HepG2 (cell line): Measurements from ENCODE around the gene FUOM. TPM values are rescaled to one million over a fixed set of nuclear protein-coding genes. Genes with fewer than 3 reads are reported as not detected.

Source experiments
- ATAC-seq: fragments of 200-7000 bp; cut with Tn5 transposase; 3 replicates; pipeline ENCODE4 v1.9.1; 2020; ENCODE audit warnings: mild to moderate bottlenecking, moderate library complexity
- BruUV-seq: library from RNA; stranded (reverse); fragments of 400-500 nt; replicated peaks from 2 replicates; lab custom pipeline; 2021; lab: Mats Ljungman, UMichigan
- CTCF ChIA-PET: fragments of 300-600 bp; formaldehyde crosslinking; extraction: SDS; loops from one replicate; lab custom pipeline; 2021; ENCODE audit warnings: low total read pairs, inconsistent platforms, low intra/inter-chr PET ratio; lab: Yijun Ruan, JAX
- POLR2A ChIA-PET: fragments of 350-600 bp; sonication (Branson Sonifier 250); formaldehyde crosslinking; loops from one replicate; lab custom pipeline; 2020; ENCODE audit warnings: antibody characterized with exemption, inconsistent platforms; lab: Yijun Ruan, JAX
- DNase-seq: peaks from one replicate; pipeline ENCODE4 v3.0.0-alpha.2; 2015; ENCODE audit warnings: low spot score
- FAIRE-seq: peaks from 3 replicates; lab custom pipeline; 2011; peaks lifted over from hg19 to GRCh38; lab: Jason Lieb, UNC
- H2AFZ ChIP-seq: one replicate; pipeline ENCODE4 v1.6.1; 2011; ENCODE audit warnings: low read length, inconsistent platforms
- H3K27ac ChIP-seq: fragments of 300-600 bp; 3 replicates; pipeline ENCODE4 v1.8.0; 2011; ENCODE audit warnings: mixed run types, mild to moderate bottlenecking, mixed read lengths, low read length, inconsistent platforms; ENCODE audit not compliant: insufficient read depth; ENCODE audit errors: extremely low read length
- H3K27me3 ChIP-seq, 2 experiments: fragments of 200-600 bp in 1 of 2; 2 replicates in 1 of 2; 3 replicates in 1 of 2; pipeline versions ENCODE4 v1.6.0 to v1.8.0; 2011; ENCODE audit warnings: low read length in 2 of 2, mild to moderate bottlenecking in 2 of 2, moderate library complexity in 2 of 2, inconsistent platforms in 1 of 2; ENCODE audit not compliant: insufficient read depth in 2 of 2, control insufficient read depth in 1 of 2
- H3K36me3 ChIP-seq, 2 experiments: fragments of 200-600 bp in 1 of 2; replicated peaks in 1 of 2; 2 replicates in 1 of 2; 3 replicates in 1 of 2; pipeline versions ENCODE4 v1.5.1 to v1.8.0; 2011; ENCODE audit warnings: low read length in 2 of 2, inconsistent platforms in 1 of 2; ENCODE audit not compliant: insufficient read depth in 2 of 2, control insufficient read depth in 1 of 2
- H3K4me1 ChIP-seq: 2 replicates; pipeline ENCODE4 v1.5.1; 2012; ENCODE audit warnings: low read length, inconsistent platforms; ENCODE audit not compliant: insufficient read depth
- H3K4me2 ChIP-seq: 2 replicates; pipeline ENCODE4 v1.6.0; 2011; ENCODE audit warnings: low read depth, low read length, inconsistent platforms
- H3K4me3 ChIP-seq, 3 experiments: fragments of 200-600 bp in 1 of 3; sonication (generic), shearing (Covaris generic) in 1 of 3; replicated peaks in 1 of 3; 2 replicates each; pipeline ENCODE4 v1.5.1; 2011 to 2016; ENCODE audit warnings: low read length in 3 of 3, inconsistent platforms in 2 of 3, low read depth in 2 of 3, mild to moderate bottlenecking in 2 of 3, control low read depth in 1 of 3, mixed read lengths in 1 of 3; ENCODE audit not compliant: insufficient read depth in 1 of 3
- H3K79me2 ChIP-seq: one replicate; pipeline ENCODE4 v1.6.1; 2011; ENCODE audit warnings: low read length, inconsistent platforms; ENCODE audit not compliant: insufficient read depth
- H3K9ac ChIP-seq: 2 replicates; pipeline ENCODE4 v1.6.0; 2011; ENCODE audit warnings: mild to moderate bottlenecking, low read depth, low read length, inconsistent platforms; ENCODE audit not compliant: insufficient read depth
- H3K9me3 ChIP-seq: 2 replicates; pipeline ENCODE4 v1.5.1; 2012; ENCODE audit warnings: mild to moderate bottlenecking, low read length
- H4K20me1 ChIP-seq: 2 replicates; pipeline ENCODE4 v1.6.0; 2011; ENCODE audit warnings: inconsistent platforms, mild to moderate bottlenecking, low read length, moderate library complexity; ENCODE audit not compliant: insufficient read depth
- AGO1 ChIP-seq: fragments of 200-400 bp; formaldehyde crosslinking; IDR thresholded peaks from 2 replicates; pipeline ENCODE4 v1.6.1; 2017; ENCODE audit warnings: mild to moderate bottlenecking, low read depth, low read length, moderate library complexity; ENCODE audit not compliant: poor library complexity, severe bottlenecking
- AKAP8 ChIP-seq: sonication (generic); formaldehyde crosslinking; IDR thresholded peaks from 2 replicates; pipeline ENCODE4 v1.5.1; 2020; ENCODE audit warnings: mild to moderate bottlenecking, missing genetic modification reagents
- BRD4 ChIP-seq: sonication (generic); formaldehyde crosslinking; IDR thresholded peaks from 2 replicates; pipeline ENCODE4 v1.4.0; 2020; ENCODE audit warnings: missing genetic modification reagents
- SP2 ChIP-seq: sonication (generic); formaldehyde crosslinking; IDR thresholded peaks from 2 replicates; pipeline ENCODE4 v1.5.1; 2020; ENCODE audit warnings: mild to moderate bottlenecking, missing genetic modification reagents
- SRSF1 ChIP-seq: fragments of 200-400 bp; formaldehyde crosslinking; optimal IDR thresholded peaks from 2 replicates; pipeline ENCODE3; 2017; ENCODE audit warnings: mild to moderate bottlenecking, low read depth, low read length, moderate library complexity
- TMF1 ChIP-seq: sonication (generic); formaldehyde crosslinking; IDR thresholded peaks from 2 replicates; pipeline ENCODE4 v1.8.1; 2022; ENCODE audit warnings: low read depth, missing genetic modification reagents
- ZNF569 ChIP-seq: sonication (generic); formaldehyde crosslinking; IDR thresholded peaks from 2 replicates; pipeline ENCODE4 v1.5.0; 2020; ENCODE audit warnings: mild to moderate bottlenecking, missing genetic modification reagents, moderate library complexity, borderline replicate concordance
- ZNF781 ChIP-seq: sonication (generic); formaldehyde crosslinking; IDR thresholded peaks from 2 replicates; pipeline ENCODE4 v1.5.1; 2020; ENCODE audit warnings: borderline replicate concordance, mild to moderate bottlenecking, missing genetic modification reagents; ENCODE audit errors: not compliant biosample characterization
- WGBS: methylation state at CpG from one replicate; pipeline ENCODE4 v1.1.6; 2017; ENCODE audit warnings: low lambda C conversion rate; 5-methylcytosine and 5-hydroxymethylcytosine counted together
- in situ Hi-C: cut with HindIII; loops from 2 replicates; pipeline ENCODE4 v1.10.0; 2017; ENCODE audit warnings: low pct_unique_long_range_greater_than_20kb; ENCODE audit not compliant: extremely low pct_ligation_motif_present
- intact Hi-C: fragments of 100-400 bp; cut with micrococcal nuclease; formaldehyde crosslinking; loops from one replicate; pipeline ENCODE4 v1.10.0; 2022; ENCODE audit not compliant: unreplicated experiment
- polyA plus RNA-seq, 8 experiments: library from polyadenylated mRNA; depleted of rRNA in 3 of 8; stranded (reverse) in 7 of 8; unstranded in 1 of 8; fragments of >200 nt; fragmentation: Illumina TruSeq in 4 of 8; extraction: Trizol in 4 of 8; gene quantifications; 2 replicates each; pipeline versions ENCODE4 v1.2.1 to v1.2.3, GENCODE V29; 2011 to 2016; ENCODE audit warnings: low read depth in 4 of 8, missing spikeins in 1 of 8, mixed read lengths in 1 of 8; ENCODE audit not compliant: insufficient read depth in 1 of 8
- total RNA-seq, 5 experiments: library from RNA; depleted of rRNA; stranded (reverse); fragments of >200 nt; fragmentation: Illumina TruSeq; extraction: Trizol; gene quantifications; 2 replicates each; pipeline ENCODE4 v1.2.3, GENCODE V29; 2016; ENCODE audit warnings: low read depth in 1 of 5
- TF ChIP-seq, protein P1 (sequence below): sonication (generic); formaldehyde crosslinking; IDR thresholded peaks from 2 replicates; pipeline ENCODE4 v1.4.0; 2020; ENCODE audit warnings: missing genetic modification reagents
- TF ChIP-seq, protein P2 (sequence below): sonication (generic); formaldehyde crosslinking; IDR thresholded peaks from 2 replicates; pipeline ENCODE4 v1.5.0; 2020; ENCODE audit warnings: mild to moderate bottlenecking, missing genetic modification reagents, borderline replicate concordance

The FUOM gene
- total and polyA plus RNA-seq, 2 of the 13 experiments (the other 11 are each of a cell fraction or from before 2014, with no cell fraction given) = 27.5 to 60.4 TPM

DNA sequence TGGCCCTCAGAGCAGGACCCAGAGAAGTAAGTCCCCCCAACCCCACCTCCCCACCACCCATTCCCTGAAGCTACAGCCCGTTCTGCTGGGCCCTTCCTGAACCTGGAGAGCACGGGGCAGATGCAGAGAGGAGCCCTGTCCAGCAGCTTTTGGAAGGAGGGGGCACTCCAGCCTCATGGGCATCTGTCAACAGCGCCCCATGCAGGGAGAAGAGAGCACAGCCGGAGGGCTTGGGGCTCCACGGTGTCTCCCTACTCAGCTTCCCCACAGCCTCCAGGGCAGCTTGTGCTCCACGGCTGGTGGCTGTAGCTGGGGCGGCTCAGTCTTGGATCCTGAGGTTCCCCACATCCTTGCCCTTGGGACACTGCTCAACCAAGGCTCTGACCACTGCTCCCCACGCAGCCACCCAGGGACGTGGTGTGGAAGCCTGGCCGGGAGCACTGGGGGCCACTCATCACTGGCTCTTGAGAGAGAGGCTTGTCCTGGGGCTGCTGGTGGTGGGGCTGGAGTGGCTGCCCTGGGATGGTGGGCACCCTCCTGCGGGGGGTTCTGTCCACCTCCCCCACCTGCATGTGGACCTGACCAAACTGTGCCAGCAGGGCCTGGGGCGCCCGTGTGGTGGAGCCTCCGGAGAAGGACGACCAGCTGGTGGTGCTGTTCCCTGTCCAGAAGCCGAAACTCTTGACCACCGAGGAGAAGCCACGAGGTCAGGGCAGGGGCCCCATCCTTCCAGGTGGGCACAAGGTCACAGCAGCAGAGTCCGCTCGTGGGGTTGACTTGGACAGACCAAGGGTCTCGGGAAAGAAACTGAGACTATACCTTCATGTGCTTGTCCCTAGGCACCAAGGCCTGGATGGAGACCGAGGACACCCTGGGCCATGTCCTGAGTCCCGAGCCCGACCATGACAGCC is 6.2 kb downstream of the FUOM start (continued):
- TF ChIP-seq, protein P1, sequence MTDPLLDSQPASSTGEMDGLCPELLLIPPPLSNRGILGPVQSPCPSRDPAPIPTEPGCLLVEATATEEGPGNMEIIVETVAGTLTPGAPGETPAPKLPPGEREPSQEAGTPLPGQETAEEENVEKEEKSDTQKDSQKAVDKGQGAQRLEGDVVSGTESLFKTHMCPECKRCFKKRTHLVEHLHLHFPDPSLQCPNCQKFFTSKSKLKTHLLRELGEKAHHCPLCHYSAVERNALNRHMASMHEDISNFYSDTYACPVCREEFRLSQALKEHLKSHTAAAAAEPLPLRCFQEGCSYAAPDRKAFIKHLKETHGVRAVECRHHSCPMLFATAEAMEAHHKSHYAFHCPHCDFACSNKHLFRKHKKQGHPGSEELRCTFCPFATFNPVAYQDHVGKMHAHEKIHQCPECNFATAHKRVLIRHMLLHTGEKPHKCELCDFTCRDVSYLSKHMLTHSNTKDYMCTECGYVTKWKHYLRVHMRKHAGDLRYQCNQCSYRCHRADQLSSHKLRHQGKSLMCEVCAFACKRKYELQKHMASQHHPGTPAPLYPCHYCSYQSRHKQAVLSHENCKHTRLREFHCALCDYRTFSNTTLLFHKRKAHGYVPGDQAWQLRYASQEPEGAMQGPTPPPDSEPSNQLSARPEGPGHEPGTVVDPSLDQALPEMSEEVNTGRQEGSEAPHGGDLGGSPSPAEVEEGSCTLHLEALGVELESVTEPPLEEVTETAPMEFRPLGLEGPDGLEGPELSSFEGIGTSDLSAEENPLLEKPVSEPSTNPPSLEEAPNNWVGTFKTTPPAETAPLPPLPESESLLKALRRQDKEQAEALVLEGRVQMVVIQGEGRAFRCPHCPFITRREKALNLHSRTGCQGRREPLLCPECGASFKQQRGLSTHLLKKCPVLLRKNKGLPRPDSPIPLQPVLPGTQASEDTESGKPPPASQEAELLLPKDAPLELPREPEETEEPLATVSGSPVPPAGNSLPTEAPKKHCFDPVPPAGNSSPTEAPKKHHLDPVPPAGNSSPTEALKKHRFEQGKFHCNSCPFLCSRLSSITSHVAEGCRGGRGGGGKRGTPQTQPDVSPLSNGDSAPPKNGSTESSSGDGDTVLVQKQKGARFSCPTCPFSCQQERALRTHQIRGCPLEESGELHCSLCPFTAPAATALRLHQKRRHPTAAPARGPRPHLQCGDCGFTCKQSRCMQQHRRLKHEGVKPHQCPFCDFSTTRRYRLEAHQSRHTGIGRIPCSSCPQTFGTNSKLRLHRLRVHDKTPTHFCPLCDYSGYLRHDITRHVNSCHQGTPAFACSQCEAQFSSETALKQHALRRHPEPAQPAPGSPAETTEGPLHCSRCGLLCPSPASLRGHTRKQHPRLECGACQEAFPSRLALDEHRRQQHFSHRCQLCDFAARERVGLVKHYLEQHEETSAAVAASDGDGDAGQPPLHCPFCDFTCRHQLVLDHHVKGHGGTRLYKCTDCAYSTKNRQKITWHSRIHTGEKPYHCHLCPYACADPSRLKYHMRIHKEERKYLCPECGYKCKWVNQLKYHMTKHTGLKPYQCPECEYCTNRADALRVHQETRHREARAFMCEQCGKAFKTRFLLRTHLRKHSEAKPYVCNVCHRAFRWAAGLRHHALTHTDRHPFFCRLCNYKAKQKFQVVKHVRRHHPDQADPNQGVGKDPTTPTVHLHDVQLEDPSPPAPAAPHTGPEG (CRISPR knock-in tag) = no peak
- TF ChIP-seq ZNF569 (CRISPR knock-in tag) = no peak

DNA sequence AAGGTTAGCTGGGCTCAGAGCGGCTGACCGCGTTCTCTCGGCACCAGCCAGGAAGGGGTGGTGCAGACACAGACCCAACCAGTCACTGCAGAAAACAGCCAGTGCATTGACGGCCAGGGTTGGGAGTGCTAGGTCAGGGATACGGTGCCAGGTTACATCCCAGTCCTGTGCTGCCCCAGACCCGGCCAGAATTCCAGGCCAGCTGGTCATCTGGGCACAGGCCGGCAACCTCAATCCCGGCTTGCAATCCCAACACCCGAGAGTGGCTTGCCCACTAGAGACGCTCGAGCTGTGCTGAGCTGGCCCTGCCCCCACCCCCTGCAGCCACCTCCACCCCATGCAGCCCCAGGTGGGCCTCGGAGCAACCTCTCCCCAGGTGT is 6.9 kb downstream of the FUOM start:
- no peak overlapping the region for H3K9ac ChIP-seq
- in situ Hi-C loops (no loop called here), intact Hi-C loops (no loop called here)
- FAIRE-seq (no peak), ATAC-seq (no peak; the same call in 2 of the 3 replicates), DNase-seq (no peak)
- H3K79me2 ChIP-seq = no peaks in the 10 kb centered on the region
- no peak overlapping the region for H3K27ac ChIP-seq
- peaks cover 51% of the 10 kb centered on the region for H3K4me1 ChIP-seq
- no peak overlapping the region for H2AFZ ChIP-seq
- H4K20me1 ChIP-seq = peaks cover 13% of the 10 kb centered on the region; the same call in 1 of the 2 replicates
- no peak overlapping the region for H3K4me2 ChIP-seq
- no peaks in the 10 kb centered on the region for H3K9me3 ChIP-seq
- WGBS = 60% methylated on average over 2 of the region's 13 CpGs
- ChIA-PET POLR2A (no interaction called here), CTCF (no interaction called here)
- no TSS peak for BruUV-seq
- no peaks in the 10 kb centered on the region for H3K27me3 ChIP-seq
- H3K4me3 ChIP-seq = no peak overlapping the region
- H3K36me3 ChIP-seq = peaks cover 3 to 12% of the 10 kb centered on the region in 2 experiments; a peak in 3 of 5 replicates
- TF ChIP-seq TMF1 (CRISPR knock-in tag) (0 out of 2 replicates have a peak, but pooled peaks have one; percentile 31), SRSF1 (peak; percentile 25), ZNF781 (CRISPR knock-in tag) (no peak), BRD4 (CRISPR knock-in tag) (no peak), AGO1 (peak; percentile 68), SP2 (no peak), AKAP8 (0 out of 2 replicates have a peak, but pooled peaks have one; percentile 8)
- TF ChIP-seq, protein P2, sequence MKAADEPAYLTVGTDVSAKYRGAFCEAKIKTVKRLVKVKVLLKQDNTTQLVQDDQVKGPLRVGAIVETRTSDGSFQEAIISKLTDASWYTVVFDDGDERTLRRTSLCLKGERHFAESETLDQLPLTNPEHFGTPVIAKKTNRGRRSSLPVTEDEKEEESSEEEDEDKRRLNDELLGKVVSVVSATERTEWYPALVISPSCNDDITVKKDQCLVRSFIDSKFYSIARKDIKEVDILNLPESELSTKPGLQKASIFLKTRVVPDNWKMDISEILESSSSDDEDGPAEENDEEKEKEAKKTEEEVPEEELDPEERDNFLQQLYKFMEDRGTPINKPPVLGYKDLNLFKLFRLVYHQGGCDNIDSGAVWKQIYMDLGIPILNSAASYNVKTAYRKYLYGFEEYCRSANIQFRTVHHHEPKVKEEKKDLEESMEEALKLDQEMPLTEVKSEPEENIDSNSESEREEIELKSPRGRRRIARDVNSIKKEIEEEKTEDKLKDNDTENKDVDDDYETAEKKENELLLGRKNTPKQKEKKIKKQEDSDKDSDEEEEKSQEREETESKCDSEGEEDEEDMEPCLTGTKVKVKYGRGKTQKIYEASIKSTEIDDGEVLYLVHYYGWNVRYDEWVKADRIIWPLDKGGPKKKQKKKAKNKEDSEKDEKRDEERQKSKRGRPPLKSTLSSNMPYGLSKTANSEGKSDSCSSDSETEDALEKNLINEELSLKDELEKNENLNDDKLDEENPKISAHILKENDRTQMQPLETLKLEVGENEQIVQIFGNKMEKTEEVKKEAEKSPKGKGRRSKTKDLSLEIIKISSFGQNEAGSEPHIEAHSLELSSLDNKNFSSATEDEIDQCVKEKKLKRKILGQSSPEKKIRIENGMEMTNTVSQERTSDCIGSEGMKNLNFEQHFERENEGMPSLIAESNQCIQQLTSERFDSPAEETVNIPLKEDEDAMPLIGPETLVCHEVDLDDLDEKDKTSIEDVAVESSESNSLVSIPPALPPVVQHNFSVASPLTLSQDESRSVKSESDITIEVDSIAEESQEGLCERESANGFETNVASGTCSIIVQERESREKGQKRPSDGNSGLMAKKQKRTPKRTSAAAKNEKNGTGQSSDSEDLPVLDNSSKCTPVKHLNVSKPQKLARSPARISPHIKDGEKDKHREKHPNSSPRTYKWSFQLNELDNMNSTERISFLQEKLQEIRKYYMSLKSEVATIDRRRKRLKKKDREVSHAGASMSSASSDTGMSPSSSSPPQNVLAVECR = no peak
